HG02610 (cell line): ENCODE results near the gene TSPEAR.

Experiments
- ATAC-seq: cut with Tn5 transposase; IDR thresholded peaks from one replicate; pipeline ENCODE4 v1.9.1; 2021; ENCODE audit warnings: mild to moderate bottlenecking, moderate library complexity; ENCODE audit not compliant: unreplicated experiment

TSPEAR gene

GRCh38 chr21:44533891-44534627, 177.3 kb downstream of the TSPEAR start:
- no peak for ATAC-seq

- no peak for ATAC-seq
Observed at GRCh38 chr21:44533121-44533890, 178.1 kb downstream of the TSPEAR start.

- ATAC-seq, result no peak
Observed at GRCh38 chr21:44532712-44533111, 178.7 kb downstream of the TSPEAR start.

GRCh38 chr21:44531606-44532564, 179.5 kb downstream of the TSPEAR start:
- ATAC-seq, result no peak

- no peak for ATAC-seq
Observed at GRCh38 chr21:44530903-44531605, 180.3 kb downstream of the TSPEAR start.

GRCh38 chr21:44530221-44530902, 181.0 kb downstream of the TSPEAR start:
- ATAC-seq, result no peak

- ATAC-seq, result no peak
Observed at GRCh38 chr21:44529503-44530125, 181.8 kb downstream of the TSPEAR start.

- no peak for ATAC-seq
Observed at GRCh38 chr21:44529011-44529421, 182.4 kb downstream of the TSPEAR start.

- no peak for ATAC-seq
Observed at GRCh38 chr21:44528634-44528995, 182.8 kb downstream of the TSPEAR start.

GRCh38 chr21:44527983-44528633, 183.3 kb downstream of the TSPEAR start:
- ATAC-seq, result no peak

GRCh38 chr21:44527156-44527982, 184.0 kb downstream of the TSPEAR start:
- ATAC-seq, result no peak

- no peak for ATAC-seq
Observed at GRCh38 chr21:44526096-44526997, 185.0 kb downstream of the TSPEAR start.

GRCh38 chr21:44525391-44526095, 185.8 kb downstream of the TSPEAR start:
- no peak for ATAC-seq

GRCh38 chr21:44524414-44525371, 186.7 kb downstream of the TSPEAR start:
- ATAC-seq, result no peak
